NB4 (cell line): ENCODE results near the gene UTS2R.
A peak's percentile ranks its signal among the peaks of the same experiment; 100 is the strongest.

Experiments
- POLR2A ChIP-seq: IDR thresholded peaks from 2 replicates; pipeline ENCODE4 v1.6.1; 2011; ENCODE audit warnings: mild to moderate bottlenecking; ENCODE audit not compliant: insufficient read length; ENCODE audit errors: extremely low read depth
- TF ChIP-seq, protein P1 (sequence below): IDR thresholded peaks from one replicate; pipeline ENCODE4 v1.5.1; 2012; ENCODE audit warnings: low read depth, low read length

DNA sequence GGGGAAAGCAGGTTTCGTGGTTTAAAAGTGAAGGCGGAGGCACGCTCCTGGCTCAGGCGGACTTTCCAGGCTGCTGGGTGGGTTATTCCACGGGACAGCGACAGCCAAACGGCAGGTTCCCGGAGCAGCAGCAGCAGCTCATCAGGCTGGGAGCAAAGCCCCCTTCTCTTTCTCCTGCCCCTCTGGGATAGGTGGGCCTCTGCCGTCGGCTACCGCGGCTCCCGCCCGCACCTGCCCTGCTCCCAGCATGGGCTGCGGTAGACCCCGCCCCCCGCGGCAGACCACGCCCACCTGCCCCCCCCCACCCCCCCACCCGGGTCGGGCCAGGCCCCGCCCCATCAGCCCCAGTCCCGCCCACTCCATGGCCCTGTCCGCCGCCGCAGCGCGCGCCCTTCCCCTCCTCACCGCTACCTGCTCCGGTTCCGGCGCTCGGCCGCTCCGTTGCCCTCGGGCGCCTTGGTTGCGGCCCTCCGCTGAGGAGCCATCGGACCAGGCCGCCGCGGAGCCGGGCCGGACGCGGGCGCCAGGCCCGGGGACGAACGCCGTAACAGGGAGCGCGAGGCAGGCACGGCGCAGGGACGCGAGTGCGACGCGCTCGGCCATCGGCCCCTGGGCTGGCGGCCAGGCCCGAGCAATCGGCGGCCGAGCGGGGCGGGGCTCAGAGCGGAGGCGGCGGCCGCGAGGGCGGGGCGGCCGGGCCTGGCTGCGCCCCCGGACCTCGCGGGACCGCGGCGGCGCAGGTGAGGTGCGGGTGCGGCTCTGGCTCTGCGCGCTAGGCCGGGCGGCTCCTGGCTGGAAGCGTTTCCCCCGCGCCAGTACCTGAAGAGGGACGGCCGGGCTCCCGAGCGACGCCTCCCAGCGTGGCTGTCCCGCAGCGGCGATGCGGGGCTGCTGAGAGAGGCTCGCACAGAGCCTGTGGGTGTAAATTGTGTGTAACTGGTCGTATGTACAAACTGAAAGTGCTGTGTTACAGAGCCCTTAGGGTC, 46.7 kb downstream of the UTS2R start, which contains the start of the genes HEXD and OGFOD3:
- peak; percentile 84 for TF ChIP-seq POLR2A
- TF ChIP-seq, protein P1, sequence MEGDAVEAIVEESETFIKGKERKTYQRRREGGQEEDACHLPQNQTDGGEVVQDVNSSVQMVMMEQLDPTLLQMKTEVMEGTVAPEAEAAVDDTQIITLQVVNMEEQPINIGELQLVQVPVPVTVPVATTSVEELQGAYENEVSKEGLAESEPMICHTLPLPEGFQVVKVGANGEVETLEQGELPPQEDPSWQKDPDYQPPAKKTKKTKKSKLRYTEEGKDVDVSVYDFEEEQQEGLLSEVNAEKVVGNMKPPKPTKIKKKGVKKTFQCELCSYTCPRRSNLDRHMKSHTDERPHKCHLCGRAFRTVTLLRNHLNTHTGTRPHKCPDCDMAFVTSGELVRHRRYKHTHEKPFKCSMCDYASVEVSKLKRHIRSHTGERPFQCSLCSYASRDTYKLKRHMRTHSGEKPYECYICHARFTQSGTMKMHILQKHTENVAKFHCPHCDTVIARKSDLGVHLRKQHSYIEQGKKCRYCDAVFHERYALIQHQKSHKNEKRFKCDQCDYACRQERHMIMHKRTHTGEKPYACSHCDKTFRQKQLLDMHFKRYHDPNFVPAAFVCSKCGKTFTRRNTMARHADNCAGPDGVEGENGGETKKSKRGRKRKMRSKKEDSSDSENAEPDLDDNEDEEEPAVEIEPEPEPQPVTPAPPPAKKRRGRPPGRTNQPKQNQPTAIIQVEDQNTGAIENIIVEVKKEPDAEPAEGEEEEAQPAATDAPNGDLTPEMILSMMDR, result no peak
